Measurements from ENCODE around the gene RIPOR3.

Gene RIPOR3

GRCh38 chr20:50632701-50633100 lies 58.6 kb downstream of the RIPOR3 start:
- H3K9me3 ChIP-seq (ENCODE audit: control insufficient read depth, low read length) = no peaks in the 10 kb centered on the region
- H4K91ac ChIP-seq (ENCODE audit: low read length) = no peak overlapping the region
- no peak overlapping the region for H3K18ac ChIP-seq (ENCODE audit: low read depth in 1 of 2, low read length in 2 of 2)
- H2BK12ac ChIP-seq (ENCODE audit: low read length in 2 of 2) = no peak overlapping the region
- no peak overlapping the region for H3K4ac ChIP-seq (ENCODE audit: low read depth in 1 of 2, low read length in 2 of 2)
- H2BK120ac ChIP-seq (ENCODE audit: low read depth, low read length) = no peak overlapping the region
- no peaks in the 10 kb centered on the region for H3K27me3 ChIP-seq (ENCODE audit: control insufficient read depth in 1 of 2, insufficient read depth in 1 of 2, low read length in 2 of 2)
- H3K4me2 ChIP-seq (ENCODE audit: low read length, poor library complexity, severe bottlenecking) = no peak overlapping the region
- H2BK15ac ChIP-seq (ENCODE audit: low read depth, poor library complexity, severe bottlenecking) = no peak overlapping the region
- H3K27ac ChIP-seq (ENCODE audit: low read length, poor library complexity, severe bottlenecking) = no peak overlapping the region
- peaks cover 14% of the 10 kb centered on the region for H3K79me1 ChIP-seq (replicated peaks; ENCODE audit: low read length, poor library complexity, severe bottlenecking)
- peaks cover 30% of the 10 kb centered on the region for H3K4me1 ChIP-seq (ENCODE audit: control insufficient read depth, insufficient read depth, low read depth, low read length)
- H3K14ac ChIP-seq (ENCODE audit: low read length in 2 of 2) = no peak overlapping the region
- peaks cover 11 to 28% of the 10 kb centered on the region in 2 experiments for H3K36me3 ChIP-seq (ENCODE audit: control insufficient read depth in 1 of 2, insufficient read depth in 2 of 2, low read depth in 1 of 2, low read length in 2 of 2)
- H3K9ac ChIP-seq (ENCODE audit: low read length) = no peak overlapping the region
- H2AK5ac ChIP-seq (ENCODE audit: low read length, severe bottlenecking) = no peak overlapping the region
- no peak overlapping the region for H4K8ac ChIP-seq (ENCODE audit: low read length)
- no peak overlapping the region for H3K23ac ChIP-seq (ENCODE audit: low read length in 2 of 2)
- H3K4me3 ChIP-seq (ENCODE audit: insufficient read depth in 1 of 2, low read depth in 1 of 2, low read length in 2 of 2) = no peak overlapping the region
- H2AFZ ChIP-seq (ENCODE audit: low read depth, low read length) = no peak overlapping the region
- WGBS = 90% methylated on average over 5 of the region's 5 CpGs
- no peak overlapping the region for H2BK5ac ChIP-seq (ENCODE audit: low read depth, low read length, poor library complexity, severe bottlenecking)
- DNase-seq = no peak

GRCh38 chr20:50632236-50632635 lies 59.1 kb downstream of the RIPOR3 start:
- Histone ChIP-seq H2BK15ac (ENCODE audit: low read depth, poor library complexity, severe bottlenecking) (no peak overlapping the region), H2AFZ (ENCODE audit: low read depth, low read length) (no peak overlapping the region), H2AK5ac (ENCODE audit: low read length, severe bottlenecking) (no peak overlapping the region), H4K91ac (ENCODE audit: low read length) (peak overlapping the region; percentile 28), H3K4me2 (ENCODE audit: low read length, poor library complexity, severe bottlenecking) (no peak overlapping the region), H2BK120ac (ENCODE audit: low read depth, low read length) (no peak overlapping the region), H3K27ac (ENCODE audit: low read length, poor library complexity, severe bottlenecking) (no peak overlapping the region), H2BK5ac (ENCODE audit: low read depth, low read length, poor library complexity, severe bottlenecking) (no peak overlapping the region), H3K4ac (ENCODE audit: low read depth in 1 of 2, low read length in 2 of 2) (no peak overlapping the region), H3K79me1 (replicated peaks; ENCODE audit: low read length, poor library complexity, severe bottlenecking) (peaks cover 14% of the 10 kb centered on the region), H3K9ac (ENCODE audit: low read length) (no peak overlapping the region), H3K18ac (ENCODE audit: low read depth in 1 of 2, low read length in 2 of 2) (peak overlapping the region in 1 of 2 experiments; percentile 23), H2BK12ac (ENCODE audit: low read length in 2 of 2) (no peak overlapping the region), H3K14ac (ENCODE audit: low read length in 2 of 2) (no peak overlapping the region), H3K9me3 (ENCODE audit: control insufficient read depth, low read length) (no peaks in the 10 kb centered on the region), H3K27me3 (ENCODE audit: control insufficient read depth in 1 of 2, insufficient read depth in 1 of 2, low read length in 2 of 2) (no peaks in the 10 kb centered on the region), H3K4me1 (ENCODE audit: control insufficient read depth, insufficient read depth, low read depth, low read length) (peaks cover 29% of the 10 kb centered on the region), H3K36me3 (ENCODE audit: control insufficient read depth in 1 of 2, insufficient read depth in 2 of 2, low read depth in 1 of 2, low read length in 2 of 2) (peaks cover 11 to 28% of the 10 kb centered on the region in 2 experiments), H3K4me3 (ENCODE audit: insufficient read depth in 1 of 2, low read depth in 1 of 2, low read length in 2 of 2) (no peak overlapping the region), H3K23ac (ENCODE audit: low read length in 2 of 2) (no peak overlapping the region), H4K8ac (ENCODE audit: low read length) (no peak overlapping the region)
- no peak for DNase-seq
- 97% methylated on average over 7 of the region's 7 CpGs for WGBS

GRCh38 chr20:50630578-50631263 lies 60.6 kb downstream of the RIPOR3 start:
- no peak overlapping the region for H2BK15ac ChIP-seq (ENCODE audit: low read depth, poor library complexity, severe bottlenecking)
- H4K8ac ChIP-seq (ENCODE audit: low read length) = peak overlapping the region; percentile 73
- no peak overlapping the region for H3K4ac ChIP-seq (ENCODE audit: low read depth in 1 of 2, low read length in 2 of 2)
- H3K27me3 ChIP-seq (ENCODE audit: control insufficient read depth in 1 of 2, insufficient read depth in 1 of 2, low read length in 2 of 2) = no peaks in the 10 kb centered on the region
- peaks cover 24% of the 10 kb centered on the region for H3K4me1 ChIP-seq (ENCODE audit: control insufficient read depth, insufficient read depth, low read depth, low read length)
- WGBS = 97% methylated on average over 18 of the region's 21 CpGs
- H2BK5ac ChIP-seq (ENCODE audit: low read depth, low read length, poor library complexity, severe bottlenecking) = no peak overlapping the region
- H3K79me1 ChIP-seq (replicated peaks; ENCODE audit: low read length, poor library complexity, severe bottlenecking) = peaks cover 14% of the 10 kb centered on the region
- H3K4me2 ChIP-seq (ENCODE audit: low read length, poor library complexity, severe bottlenecking) = no peak overlapping the region
- H2BK120ac ChIP-seq (ENCODE audit: low read depth, low read length) = no peak overlapping the region
- no peaks in the 10 kb centered on the region for H3K9me3 ChIP-seq (ENCODE audit: control insufficient read depth, low read length)
- no peak overlapping the region for H3K4me3 ChIP-seq (ENCODE audit: insufficient read depth in 1 of 2, low read depth in 1 of 2, low read length in 2 of 2)
- H3K14ac ChIP-seq (ENCODE audit: low read length in 2 of 2) = no peak overlapping the region
- H2BK12ac ChIP-seq (ENCODE audit: low read length in 2 of 2) = peak overlapping the region in 1 of 2 experiments; percentile 49
- H3K27ac ChIP-seq (ENCODE audit: low read length, poor library complexity, severe bottlenecking) = no peak overlapping the region
- H3K36me3 ChIP-seq (ENCODE audit: control insufficient read depth in 1 of 2, insufficient read depth in 2 of 2, low read depth in 1 of 2, low read length in 2 of 2) = peaks cover 11 to 28% of the 10 kb centered on the region in 2 experiments
- DNase-seq = no peak
- no peak overlapping the region for H2AK5ac ChIP-seq (ENCODE audit: low read length, severe bottlenecking)
- peak overlapping the region; percentile 71 for H4K91ac ChIP-seq (ENCODE audit: low read length)
- H2AFZ ChIP-seq (ENCODE audit: low read depth, low read length) = no peak overlapping the region
- H3K23ac ChIP-seq (ENCODE audit: low read length in 2 of 2) = no peak overlapping the region
- H3K9ac ChIP-seq (ENCODE audit: low read length) = no peak overlapping the region
- H3K18ac ChIP-seq (ENCODE audit: low read depth in 1 of 2, low read length in 2 of 2) = peak overlapping the region in 1 of 2 experiments; percentile 28

- H3K4ac ChIP-seq (ENCODE audit: low read depth in 1 of 2, low read length in 2 of 2) = peak overlapping the region in 1 of 2 experiments; percentile 24
Observed at GRCh38 chr20:50629670-50630045, 61.7 kb downstream of the RIPOR3 start.

More at GRCh38 chr20:50629670-50630045, 61.7 kb downstream of the RIPOR3 start:
- H3K23ac ChIP-seq (ENCODE audit: low read length in 2 of 2) = no peak overlapping the region
- no peak overlapping the region for H2AK5ac ChIP-seq (ENCODE audit: low read length, severe bottlenecking)
- H2BK5ac ChIP-seq (ENCODE audit: low read depth, low read length, poor library complexity, severe bottlenecking) = no peak overlapping the region
- H4K91ac ChIP-seq (ENCODE audit: low read length) = peak overlapping the region; percentile 30
- WGBS = 92% methylated on average over 7 of the region's 7 CpGs
- H2BK15ac ChIP-seq (ENCODE audit: low read depth, poor library complexity, severe bottlenecking) = peak overlapping the region; percentile 39
- H3K27ac ChIP-seq (ENCODE audit: low read length, poor library complexity, severe bottlenecking) = no peak overlapping the region
- H4K8ac ChIP-seq (ENCODE audit: low read length) = peak overlapping the region; percentile 78
- H2BK120ac ChIP-seq (ENCODE audit: low read depth, low read length) = no peak overlapping the region
- H3K36me3 ChIP-seq (ENCODE audit: control insufficient read depth in 1 of 2, insufficient read depth in 2 of 2, low read depth in 1 of 2, low read length in 2 of 2) = peaks cover 11 to 30% of the 10 kb centered on the region in 2 experiments
- no peak overlapping the region for H3K4me3 ChIP-seq (ENCODE audit: insufficient read depth in 1 of 2, low read depth in 1 of 2, low read length in 2 of 2)
- H3K79me1 ChIP-seq (replicated peaks; ENCODE audit: low read length, poor library complexity, severe bottlenecking) = peaks cover 14% of the 10 kb centered on the region
- H2AFZ ChIP-seq (ENCODE audit: low read depth, low read length) = no peak overlapping the region
- peak overlapping the region; percentile 34 to 54 for H3K18ac ChIP-seq (ENCODE audit: low read depth in 1 of 2, low read length in 2 of 2)
- H3K14ac ChIP-seq (ENCODE audit: low read length in 2 of 2) = no peak overlapping the region
- DNase-seq = no peak
- H2BK12ac ChIP-seq (ENCODE audit: low read length in 2 of 2) = peak overlapping the region in 1 of 2 experiments; percentile 27
- H3K9ac ChIP-seq (ENCODE audit: low read length) = no peak overlapping the region
- peaks cover 31% of the 10 kb centered on the region for H3K4me1 ChIP-seq (ENCODE audit: control insufficient read depth, insufficient read depth, low read depth, low read length)
- H3K27me3 ChIP-seq (ENCODE audit: control insufficient read depth in 1 of 2, insufficient read depth in 1 of 2, low read length in 2 of 2) = no peaks in the 10 kb centered on the region
- no peak overlapping the region for H3K4me2 ChIP-seq (ENCODE audit: low read length, poor library complexity, severe bottlenecking)
- H3K9me3 ChIP-seq (ENCODE audit: control insufficient read depth, low read length) = no peaks in the 10 kb centered on the region

All from mesenchymal stem cell (in vitro differentiated cells and primary cell).